ENCODE data around the gene KRTAP20-3. TPM values are rescaled to one million over a fixed set of nuclear protein-coding genes. Genes with fewer than 3 reads are reported as not detected.

KRTAP20-3 gene
- total RNA-seq: not detected

- H3K9me3 Mint-ChIP-seq: no peaks in the 10 kb centered on the region
- CTCF ChIA-PET: no interaction called here
- no peak for DNase-seq
Measured at GRCh38 chr21:30642564-30642963, at the start of gene KRTAP20-3. KRTAP20-3 (plus strand) TSS chr21:30642864.

GRCh38 chr21:30598802-30599201 lies 43.9 kb upstream of the KRTAP20-3 start, which contains the start of gene KRTAP6-2:
KRTAP6-2 (minus strand) TSS chr21:30598902; CDS start chr21:30598874, 28 bp downstream.
- Mint-ChIP-seq H3K4me1 (no peaks in the 10 kb centered on the region), H3K27me3 (no peaks in the 10 kb centered on the region), H3K27ac (no peak within 1 kb of the TSS), H3K4me3 (no peak within 1 kb of the TSS), H3K9me3 (peaks cover 12% of the 10 kb centered on the region), H3K36me3 (ENCODE audit: low read depth) (no peaks in the 10 kb centered on the region)
- POLR2A ChIA-PET: no interaction called here
- DNase-seq: no peak
- CTCF ChIA-PET: no interaction called here

More at GRCh38 chr21:30642564-30642963, at the start of gene KRTAP20-3:
- Mint-ChIP-seq H3K27ac (no peak within 1 kb of the TSS), H3K27me3 (no peaks in the 10 kb centered on the region), H3K36me3 (ENCODE audit: low read depth) (no peaks in the 10 kb centered on the region), H3K4me3 (no peak within 1 kb of the TSS), H3K4me1 (no peaks in the 10 kb centered on the region)
- POLR2A ChIA-PET: no interaction called here

- Mint-ChIP-seq H3K9me3 (peaks cover 9% of the 10 kb centered on the region), H3K36me3 (ENCODE audit: low read depth) (no peaks in the 10 kb centered on the region), H3K4me3 (no peak within 1 kb of the TSS), H3K27ac (no peak within 1 kb of the TSS), H3K27me3 (no peaks in the 10 kb centered on the region), H3K4me1 (no peaks in the 10 kb centered on the region)
- no peak for DNase-seq
- CTCF ChIA-PET: no interaction called here
- POLR2A ChIA-PET: no interaction called here
Measured at GRCh38 chr21:30600787-30601186, 41.9 kb upstream of the KRTAP20-3 start, which contains the start of gene KRTAP22-1. KRTAP22-1 (plus strand) TSS chr21:30601087.

- Mint-ChIP-seq H3K9me3 (peaks cover 9% of the 10 kb centered on the region), H3K4me1 (no peaks in the 10 kb centered on the region), H3K27me3 (no peaks in the 10 kb centered on the region), H3K36me3 (ENCODE audit: low read depth) (no peaks in the 10 kb centered on the region), H3K4me3 (no peak overlapping the region), H3K27ac (no peak overlapping the region)
- CTCF ChIA-PET: interaction anchor here (1.3 kb wide), 1 partner anchor 257 kb away, joined by 3 read pairs; no protein-coding TSS in a partner anchor
- POLR2A ChIA-PET: no interaction called here
- no peak for DNase-seq
Measured at GRCh38 chr21:30605968-30606367, 36.7 kb upstream of the KRTAP20-3 start.

GRCh38 chr21:30612132-30612531 lies 30.5 kb upstream of the KRTAP20-3 start:
- Mint-ChIP-seq H3K4me1 (no peaks in the 10 kb centered on the region), H3K9me3 (peaks cover 1% of the 10 kb centered on the region), H3K4me3 (no peak overlapping the region), H3K36me3 (ENCODE audit: low read depth) (no peaks in the 10 kb centered on the region), H3K27ac (no peak overlapping the region), H3K27me3 (no peaks in the 10 kb centered on the region)
- DNase-seq: no peak
- POLR2A ChIA-PET: no interaction called here
- CTCF ChIA-PET: no interaction called here

- Mint-ChIP-seq H3K27ac (no peak within 1 kb of the TSS), H3K4me3 (no peak within 1 kb of the TSS), H3K36me3 (ENCODE audit: low read depth) (no peaks in the 10 kb centered on the region), H3K9me3 (peaks cover 1% of the 10 kb centered on the region), H3K4me1 (no peaks in the 10 kb centered on the region), H3K27me3 (no peaks in the 10 kb centered on the region)
- ChIA-PET POLR2A (no interaction called here), CTCF (no interaction called here)
- DNase-seq: no peak
Measured at GRCh38 chr21:30613836-30614235, 28.8 kb upstream of the KRTAP20-3 start, which contains the start of gene KRTAP6-1. KRTAP6-1 (minus strand) TSS chr21:30613930; CDS start chr21:30613904, 26 bp downstream.

- ChIA-PET CTCF (no interaction called here), POLR2A (no interaction called here)
- Mint-ChIP-seq H3K36me3 (ENCODE audit: low read depth) (no peaks in the 10 kb centered on the region), H3K4me3 (no peak overlapping the region), H3K4me1 (no peaks in the 10 kb centered on the region), H3K27ac (no peak overlapping the region), H3K9me3 (peaks cover 1% of the 10 kb centered on the region), H3K27me3 (no peaks in the 10 kb centered on the region)
- no peak for DNase-seq
Measured at GRCh38 chr21:30615199-30615598, 27.5 kb upstream of the KRTAP20-3 start.

GRCh38 chr21:30616125-30616524 lies 26.5 kb upstream of the KRTAP20-3 start, which contains the start of gene KRTAP20-1:
KRTAP20-1 (plus strand) TSS chr21:30616425; CDS start chr21:30616455, 30 bp downstream.
- Mint-ChIP-seq H3K4me1 (no peaks in the 10 kb centered on the region), H3K9me3 (peaks cover 1% of the 10 kb centered on the region), H3K27ac (no peak within 1 kb of the TSS), H3K27me3 (no peaks in the 10 kb centered on the region), H3K4me3 (no peak within 1 kb of the TSS), H3K36me3 (ENCODE audit: low read depth) (no peaks in the 10 kb centered on the region)
- ChIA-PET POLR2A (no interaction called here), CTCF (no interaction called here)
- DNase-seq: no peak

- Mint-ChIP-seq H3K9me3 (peaks cover 2% of the 10 kb centered on the region), H3K36me3 (ENCODE audit: low read depth) (no peaks in the 10 kb centered on the region), H3K27ac (no peak overlapping the region), H3K27me3 (no peaks in the 10 kb centered on the region), H3K4me3 (no peak overlapping the region), H3K4me1 (no peaks in the 10 kb centered on the region)
- ChIA-PET CTCF (no interaction called here), POLR2A (no interaction called here)
- DNase-seq: no peak
Measured at GRCh38 chr21:30620080-30620479, 22.6 kb upstream of the KRTAP20-3 start.

- peaks cover 2% of the 10 kb centered on the region for H3K9me3 Mint-ChIP-seq
- CTCF ChIA-PET: no interaction called here
- H3K27me3 Mint-ChIP-seq: no peaks in the 10 kb centered on the region
- DNase-seq: no peak
- no peaks in the 10 kb centered on the region for H3K36me3 Mint-ChIP-seq (ENCODE audit: low read depth)
- H3K4me3 Mint-ChIP-seq: no peak within 1 kb of the TSS
- H3K4me1 Mint-ChIP-seq: no peaks in the 10 kb centered on the region
- POLR2A ChIA-PET: no interaction called here
- H3K27ac Mint-ChIP-seq: no peak within 1 kb of the TSS
Measured at GRCh38 chr21:30620522-30620921, 22.1 kb upstream of the KRTAP20-3 start, which contains the start of gene KRTAP20-4. KRTAP20-4 (plus strand) TSS chr21:30620627.

- Mint-ChIP-seq H3K36me3 (ENCODE audit: low read depth) (no peaks in the 10 kb centered on the region), H3K4me3 (no peak overlapping the region), H3K4me1 (no peaks in the 10 kb centered on the region), H3K27me3 (no peaks in the 10 kb centered on the region), H3K9me3 (peaks cover 2% of the 10 kb centered on the region), H3K27ac (no peak overlapping the region)
- DNase-seq: no peak
- POLR2A ChIA-PET: no interaction called here
- CTCF ChIA-PET: no interaction called here
Measured at GRCh38 chr21:30623362-30623761, 19.3 kb upstream of the KRTAP20-3 start.

- Mint-ChIP-seq H3K4me1 (no peaks in the 10 kb centered on the region), H3K27ac (no peak overlapping the region), H3K9me3 (peaks cover 2% of the 10 kb centered on the region), H3K27me3 (no peaks in the 10 kb centered on the region), H3K36me3 (ENCODE audit: low read depth) (no peaks in the 10 kb centered on the region), H3K4me3 (no peak overlapping the region)
- ChIA-PET CTCF (no interaction called here), POLR2A (no interaction called here)
- DNase-seq: no peak
Measured at GRCh38 chr21:30625449-30626165, 17.1 kb upstream of the KRTAP20-3 start.

GRCh38 chr21:30628109-30628508 lies 14.6 kb upstream of the KRTAP20-3 start:
- Mint-ChIP-seq H3K27me3 (no peaks in the 10 kb centered on the region), H3K4me3 (no peak overlapping the region), H3K36me3 (ENCODE audit: low read depth) (no peaks in the 10 kb centered on the region), H3K4me1 (no peaks in the 10 kb centered on the region), H3K9me3 (peaks cover 2% of the 10 kb centered on the region), H3K27ac (no peak overlapping the region)
- ChIA-PET POLR2A (no interaction called here), CTCF (no interaction called here)
- DNase-seq: no peak

- no peak for DNase-seq
- POLR2A ChIA-PET: no interaction called here
- H3K4me3 Mint-ChIP-seq: no peak overlapping the region
- CTCF ChIA-PET: no interaction called here
- peaks cover 2% of the 10 kb centered on the region for H3K9me3 Mint-ChIP-seq
- H3K36me3 Mint-ChIP-seq (ENCODE audit: low read depth): no peaks in the 10 kb centered on the region
- no peaks in the 10 kb centered on the region for H3K27me3 Mint-ChIP-seq
- no peaks in the 10 kb centered on the region for H3K4me1 Mint-ChIP-seq
- no peak overlapping the region for H3K27ac Mint-ChIP-seq
Measured at GRCh38 chr21:30629200-30629599, 13.5 kb upstream of the KRTAP20-3 start.
